GM06990 (cell line): ENCODE measurements around the gene CCDC177.
A peak's percentile ranks its signal among the peaks of the same experiment; 100 is the strongest.

Experiments
- DNase-seq: peaks from one replicate; pipeline ENCODE4 v3.0.0-alpha.2; 2011; ENCODE audit not compliant: insufficient read length; ENCODE audit errors: extremely low read depth
- H3K27me3 ChIP-seq: replicated peaks from 2 replicates; pipeline ENCODE4 v1.6.0; 2011; ENCODE audit warnings: low read length; ENCODE audit not compliant: control insufficient read depth, insufficient read depth
- H3K36me3 ChIP-seq: 2 replicates; pipeline ENCODE4 v1.5.1; 2011; ENCODE audit warnings: low read length; ENCODE audit not compliant: control insufficient read depth, insufficient read depth
- H3K4me3 ChIP-seq: replicated peaks from 2 replicates; pipeline ENCODE4 v1.5.1; 2011; ENCODE audit warnings: low read depth, mild to moderate bottlenecking, control low read depth, low read length
- TF ChIP-seq, protein P1 (sequence below): IDR thresholded peaks from 2 replicates; pipeline ENCODE4 v1.5.1; 2011; ENCODE audit warnings: low read length, control low read depth, mild to moderate bottlenecking, inconsistent platforms; ENCODE audit not compliant: insufficient read depth, poor library complexity, severe bottlenecking

The CCDC177 gene

DNA sequence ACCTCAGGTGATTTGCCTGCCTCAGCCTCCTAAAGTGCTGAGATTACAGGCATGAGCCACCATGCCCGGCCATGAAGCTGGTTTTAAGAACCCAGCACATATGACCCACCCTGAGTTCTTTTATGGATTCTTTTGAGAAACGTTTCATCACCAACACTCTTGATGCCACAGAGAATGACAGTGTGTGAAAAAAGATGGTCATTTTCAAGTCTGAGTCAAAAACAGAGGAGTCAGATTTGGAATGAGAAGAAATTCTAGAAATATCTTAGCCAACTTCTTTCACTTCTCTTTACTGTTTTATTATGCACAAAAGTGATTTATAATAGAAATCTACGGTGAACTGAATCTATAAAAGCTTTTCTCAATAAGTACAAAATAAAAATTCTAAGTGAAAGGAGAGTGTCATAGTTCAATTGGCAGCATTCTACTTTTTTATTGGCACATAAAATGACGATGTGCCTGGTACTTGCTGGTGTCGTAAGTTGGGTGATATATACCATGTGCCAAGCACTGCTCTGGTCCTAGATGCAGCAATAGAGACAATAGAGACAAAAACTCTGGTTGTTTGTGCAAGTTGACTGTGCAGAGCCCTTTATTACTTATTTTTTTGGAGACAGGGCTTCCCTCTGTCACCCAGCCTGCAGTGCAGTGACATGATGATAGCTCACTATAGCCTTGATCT, 33.9 kb downstream of the CCDC177 start:
- H3K36me3 ChIP-seq, result no peaks in the 10 kb centered on the region
- DNase-seq, result peak; percentile 25
- no peak overlapping the region for H3K4me3 ChIP-seq
- H3K27me3 ChIP-seq, result no peaks in the 10 kb centered on the region
- TF ChIP-seq, protein P1, sequence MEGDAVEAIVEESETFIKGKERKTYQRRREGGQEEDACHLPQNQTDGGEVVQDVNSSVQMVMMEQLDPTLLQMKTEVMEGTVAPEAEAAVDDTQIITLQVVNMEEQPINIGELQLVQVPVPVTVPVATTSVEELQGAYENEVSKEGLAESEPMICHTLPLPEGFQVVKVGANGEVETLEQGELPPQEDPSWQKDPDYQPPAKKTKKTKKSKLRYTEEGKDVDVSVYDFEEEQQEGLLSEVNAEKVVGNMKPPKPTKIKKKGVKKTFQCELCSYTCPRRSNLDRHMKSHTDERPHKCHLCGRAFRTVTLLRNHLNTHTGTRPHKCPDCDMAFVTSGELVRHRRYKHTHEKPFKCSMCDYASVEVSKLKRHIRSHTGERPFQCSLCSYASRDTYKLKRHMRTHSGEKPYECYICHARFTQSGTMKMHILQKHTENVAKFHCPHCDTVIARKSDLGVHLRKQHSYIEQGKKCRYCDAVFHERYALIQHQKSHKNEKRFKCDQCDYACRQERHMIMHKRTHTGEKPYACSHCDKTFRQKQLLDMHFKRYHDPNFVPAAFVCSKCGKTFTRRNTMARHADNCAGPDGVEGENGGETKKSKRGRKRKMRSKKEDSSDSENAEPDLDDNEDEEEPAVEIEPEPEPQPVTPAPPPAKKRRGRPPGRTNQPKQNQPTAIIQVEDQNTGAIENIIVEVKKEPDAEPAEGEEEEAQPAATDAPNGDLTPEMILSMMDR, result no peak

DNA sequence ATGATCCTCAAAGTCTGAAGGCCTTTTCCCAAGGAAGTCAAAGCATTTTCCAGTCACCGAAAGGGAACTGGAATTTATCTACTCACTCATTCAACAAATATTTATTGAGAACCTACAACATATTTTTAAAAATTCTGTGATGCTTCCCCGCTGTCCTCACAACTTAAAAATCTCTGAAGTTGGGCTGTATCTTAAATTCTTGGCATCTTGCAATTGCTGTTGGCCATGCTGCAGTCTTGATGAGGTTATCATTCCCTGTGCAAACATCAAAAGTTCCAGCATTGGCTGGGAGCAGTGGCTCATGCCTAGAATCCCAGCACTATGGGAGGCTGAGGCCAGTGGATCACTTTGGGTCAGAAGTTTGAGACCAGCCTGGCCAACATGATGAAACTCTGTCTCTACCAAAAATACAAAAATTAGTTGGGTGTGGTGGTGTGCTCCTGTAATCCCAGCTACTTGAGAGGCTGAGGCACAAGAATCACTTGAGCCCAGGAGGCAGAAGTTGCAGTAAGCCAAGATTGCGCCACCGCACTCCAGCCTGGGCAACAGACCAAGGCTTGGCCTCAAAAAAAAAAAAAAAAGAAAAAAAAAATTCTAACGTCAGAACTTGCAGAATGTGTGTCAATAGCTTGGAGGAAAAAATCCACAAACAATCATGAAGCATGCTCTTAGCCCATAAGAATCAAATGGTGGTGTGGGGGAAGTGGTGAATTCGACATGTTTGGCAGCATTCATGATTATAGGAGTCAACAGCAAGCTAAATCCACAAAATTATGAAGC, 34.9 kb downstream of the CCDC177 start:
- no peak for DNase-seq
- TF ChIP-seq, protein P1, result no peak
- Histone ChIP-seq H3K4me3 (no peak overlapping the region), H3K36me3 (no peaks in the 10 kb centered on the region), H3K27me3 (no peaks in the 10 kb centered on the region)

DNA sequence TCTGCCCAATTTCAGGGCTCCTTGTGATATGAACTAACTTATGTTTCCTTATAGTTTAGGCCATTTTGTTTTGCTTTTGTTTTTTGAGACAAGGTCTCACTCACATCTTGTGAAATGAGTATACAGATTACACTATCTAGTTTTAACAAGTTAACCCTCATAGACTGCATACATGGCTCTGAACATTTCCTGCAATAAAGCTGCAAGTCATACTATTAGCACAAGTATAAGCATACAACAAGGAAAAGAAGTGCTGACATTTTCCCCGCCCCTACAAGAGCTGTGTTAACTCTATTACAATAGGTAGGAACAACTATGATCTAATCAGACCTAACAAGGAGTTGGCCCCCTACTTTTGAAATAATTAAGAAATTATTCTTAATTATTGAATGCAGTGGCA, 35.9 kb downstream of the CCDC177 start:
- no peaks in the 10 kb centered on the region for H3K27me3 ChIP-seq
- TF ChIP-seq, protein P1, result no peak
- DNase-seq, result no peak
- H3K36me3 ChIP-seq, result no peaks in the 10 kb centered on the region
- H3K4me3 ChIP-seq, result no peak overlapping the region

DNA sequence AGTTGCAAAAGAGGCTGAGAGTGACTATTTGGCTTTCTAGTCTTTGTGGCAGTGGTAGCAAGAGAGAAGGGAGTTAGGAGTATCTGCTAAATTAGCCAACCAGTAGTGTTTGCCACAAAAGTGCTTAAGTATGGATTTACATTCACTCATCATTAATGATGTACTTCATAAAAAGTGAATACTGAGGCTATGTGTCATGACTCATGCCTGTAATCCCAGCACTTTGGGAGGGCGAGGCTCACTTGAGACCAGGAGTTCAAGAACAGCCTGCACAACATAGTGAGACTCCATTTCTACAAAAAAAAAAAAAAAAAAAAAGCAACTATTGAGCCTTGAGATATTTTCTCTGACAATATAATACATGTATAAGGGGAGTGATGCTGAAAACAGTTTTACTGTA, 36.8 kb downstream of the CCDC177 start:
- DNase-seq, result no peak
- Histone ChIP-seq H3K36me3 (no peaks in the 10 kb centered on the region), H3K27me3 (no peaks in the 10 kb centered on the region), H3K4me3 (no peak overlapping the region)
- TF ChIP-seq, protein P1, result no peak

DNA sequence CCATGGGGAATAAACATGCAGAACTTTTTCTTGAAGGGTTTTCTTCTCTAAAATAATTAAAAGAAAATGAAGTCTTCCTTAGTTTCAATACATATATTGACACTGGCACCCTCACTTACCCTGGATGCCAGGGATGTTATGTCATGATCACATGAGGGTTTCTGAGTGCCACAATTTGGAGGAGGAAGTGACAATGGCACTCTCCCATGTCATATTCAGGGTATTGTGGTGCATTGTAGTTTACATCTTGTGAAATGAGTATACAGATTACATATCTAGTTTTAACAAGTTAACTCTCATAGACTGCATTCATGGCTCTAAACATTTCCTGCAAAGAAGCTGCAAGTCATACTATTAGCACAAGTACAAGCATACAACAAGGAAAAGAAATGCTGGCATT, 37.7 kb downstream of the CCDC177 start:
- TF ChIP-seq, protein P1, result no peak
- no peak for DNase-seq
- Histone ChIP-seq H3K27me3 (no peaks in the 10 kb centered on the region; the same call in 1 of the 2 replicates), H3K36me3 (no peaks in the 10 kb centered on the region), H3K4me3 (no peak overlapping the region)
